ENCODE data around the gene PDE6H. TPM values are rescaled to one million over a fixed set of nuclear protein-coding genes. Genes with fewer than 3 reads are reported as not detected.

The PDE6H gene
- polyA plus RNA-seq (ENCODE audit: insufficient read length in 12 of 12) = not detected
- long read RNA-seq, donor 1 = 0 reads
- long read RNA-seq, donor 2 = 0 reads
- long read RNA-seq, donor 3 = 0 reads
- long read RNA-seq, donor 4 = 0 reads
- long read RNA-seq, donor 5 = 0 reads
- long read RNA-seq, donor 6 = 0 reads
- long read RNA-seq, donor 7 = 0 reads
- long read RNA-seq, donor 8 = 0 reads
- long read RNA-seq, donor 9 = 0 reads
- long read RNA-seq, donor 10 = 0 reads
- long read RNA-seq, donor 11 = 0 reads

DNA sequence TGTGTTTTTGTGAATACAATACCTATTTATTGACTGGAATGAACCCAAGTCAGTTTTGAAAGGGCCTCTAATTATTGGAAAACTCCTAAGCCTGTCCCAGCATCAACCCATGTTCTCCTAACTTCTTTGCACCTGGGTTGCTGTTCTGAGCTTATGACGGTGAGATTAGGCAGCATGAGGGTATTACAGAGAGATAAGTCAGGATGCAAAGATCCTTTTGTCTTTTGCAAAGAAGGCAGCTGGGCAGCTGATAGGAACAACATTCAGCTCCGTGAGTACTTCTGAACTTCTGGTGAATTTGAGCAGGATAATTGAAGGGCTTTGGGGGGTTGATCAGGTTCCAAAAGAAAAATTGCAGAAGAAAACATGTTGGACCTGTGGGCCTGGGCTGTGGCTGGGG lies at the start of gene PDE6H:
Gene PDE6H, plus strand, starts transcription at position 227 of the 400 bp plus-strand sequence. CDS start 4,971 bp downstream, outside the sequence.
- DNase-seq = no peak

DNA sequence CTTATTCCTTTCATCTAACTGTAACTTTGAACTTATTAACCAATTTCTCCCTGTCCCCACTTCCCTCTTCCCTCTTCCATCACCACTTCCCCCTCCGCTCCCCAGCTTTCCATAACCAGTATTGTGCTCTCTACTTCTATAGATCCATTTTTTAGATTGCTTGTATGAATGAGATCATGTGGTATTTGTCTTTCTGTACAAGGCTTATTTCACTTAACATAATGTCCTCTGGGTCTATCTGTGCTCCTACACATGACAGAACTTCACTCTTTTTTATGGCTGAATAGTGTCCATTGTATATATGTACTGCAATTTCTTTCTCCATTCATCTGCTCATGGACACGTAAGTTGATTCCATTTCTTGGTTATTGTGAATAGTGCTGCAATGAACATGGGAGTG lies 48.9 kb upstream of the PDE6H start:
- DNase-seq = no peak

DNA sequence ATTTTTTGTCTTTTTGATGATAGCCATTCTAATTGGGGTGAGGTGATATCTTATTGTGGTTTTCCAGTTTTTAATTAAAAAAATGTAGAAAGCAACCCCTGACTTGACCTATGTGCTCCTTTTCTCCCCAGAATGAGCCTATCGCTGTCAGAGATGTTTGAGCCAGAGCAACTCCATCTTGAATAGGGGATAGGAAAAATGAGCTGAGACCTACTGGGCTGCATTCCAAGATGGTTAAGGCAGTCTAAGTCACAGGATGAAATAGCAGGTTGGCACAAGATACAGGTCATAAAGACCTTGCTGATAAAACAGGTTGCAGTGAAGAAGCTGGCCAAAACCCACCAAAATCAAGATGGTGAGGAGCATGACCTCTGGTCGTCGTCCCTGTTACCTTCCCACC lies 48.3 kb upstream of the PDE6H start:
- DNase-seq = no peak

DNA sequence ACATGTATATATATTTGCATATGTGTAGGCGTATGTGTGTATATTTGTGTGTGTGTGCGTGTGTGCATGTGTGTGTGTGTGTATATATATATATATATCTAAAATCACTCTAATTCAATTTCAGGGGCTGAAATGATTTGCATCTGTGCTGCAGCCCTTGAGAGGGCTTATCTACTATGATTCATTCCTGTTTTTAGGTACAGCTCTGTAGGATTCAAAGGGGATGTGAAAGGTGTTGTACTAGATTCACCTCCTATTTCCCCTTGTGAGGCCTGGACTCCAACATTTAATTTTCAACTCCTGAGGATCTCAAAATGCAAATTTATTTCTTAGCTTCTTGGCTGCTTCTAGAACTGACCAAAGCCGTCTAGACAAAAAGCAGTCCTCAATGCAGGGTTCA lies 45.6 kb upstream of the PDE6H start:
- no peak for DNase-seq

DNA sequence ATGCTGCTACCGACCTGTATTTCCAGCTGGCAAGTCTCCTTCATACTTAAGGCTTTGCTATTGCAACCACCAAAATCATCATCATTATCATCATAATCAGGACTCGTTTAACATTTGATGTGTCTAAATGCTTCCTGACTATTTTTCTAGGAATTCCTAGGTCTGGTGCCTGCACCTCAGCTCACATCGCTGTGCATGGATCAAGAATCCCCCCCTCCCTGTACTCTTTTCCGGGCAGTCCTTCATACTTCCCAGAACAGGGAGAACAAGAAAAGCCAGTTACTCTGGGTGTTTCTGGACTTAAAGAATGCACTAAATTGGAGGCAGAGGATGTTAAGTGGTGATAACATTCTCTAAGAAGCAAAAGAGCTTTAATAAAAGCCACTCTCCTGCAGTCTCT lies 43.9 kb upstream of the PDE6H start:
- peak; percentile 59 for DNase-seq

DNA sequence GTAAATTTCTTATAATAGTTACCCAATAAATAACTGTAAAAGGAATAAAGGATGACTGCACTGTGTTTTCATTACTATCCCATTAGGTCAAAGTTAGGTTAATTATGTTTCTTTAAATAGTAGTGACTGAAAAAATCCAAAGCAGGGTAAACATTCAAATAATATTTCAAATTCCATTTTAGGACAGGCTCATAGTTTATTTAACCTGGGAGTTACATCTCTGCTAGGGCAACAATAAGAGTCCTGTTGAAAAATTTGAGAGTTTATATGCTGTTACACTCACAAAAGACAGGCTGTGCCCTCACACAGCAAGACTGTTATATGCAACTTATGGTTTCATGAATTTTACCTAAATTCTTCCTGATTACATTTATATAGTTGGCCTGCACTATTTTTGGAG lies 42.5 kb upstream of the PDE6H start:
- no peak for DNase-seq

DNA sequence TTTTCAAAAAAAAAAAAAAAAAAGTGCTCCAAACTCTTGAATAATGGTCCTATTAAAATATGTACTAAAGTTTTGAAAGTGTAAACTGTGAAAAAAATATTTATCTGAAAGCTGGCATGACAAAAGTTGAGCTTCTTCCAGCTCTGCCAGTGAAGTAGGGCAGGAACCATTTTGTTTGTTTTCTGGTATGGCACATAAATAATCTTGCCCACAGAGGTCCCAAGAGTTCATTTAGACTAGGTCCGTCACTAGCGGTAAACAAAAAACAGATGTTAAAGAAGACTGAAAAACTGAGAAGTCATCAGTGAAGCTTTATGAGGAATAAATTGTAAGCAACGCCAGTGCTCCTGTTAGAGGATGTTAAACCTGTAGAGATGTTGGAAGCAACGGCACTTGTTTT lies 41.5 kb upstream of the PDE6H start:
- DNase-seq = no peak

DNA sequence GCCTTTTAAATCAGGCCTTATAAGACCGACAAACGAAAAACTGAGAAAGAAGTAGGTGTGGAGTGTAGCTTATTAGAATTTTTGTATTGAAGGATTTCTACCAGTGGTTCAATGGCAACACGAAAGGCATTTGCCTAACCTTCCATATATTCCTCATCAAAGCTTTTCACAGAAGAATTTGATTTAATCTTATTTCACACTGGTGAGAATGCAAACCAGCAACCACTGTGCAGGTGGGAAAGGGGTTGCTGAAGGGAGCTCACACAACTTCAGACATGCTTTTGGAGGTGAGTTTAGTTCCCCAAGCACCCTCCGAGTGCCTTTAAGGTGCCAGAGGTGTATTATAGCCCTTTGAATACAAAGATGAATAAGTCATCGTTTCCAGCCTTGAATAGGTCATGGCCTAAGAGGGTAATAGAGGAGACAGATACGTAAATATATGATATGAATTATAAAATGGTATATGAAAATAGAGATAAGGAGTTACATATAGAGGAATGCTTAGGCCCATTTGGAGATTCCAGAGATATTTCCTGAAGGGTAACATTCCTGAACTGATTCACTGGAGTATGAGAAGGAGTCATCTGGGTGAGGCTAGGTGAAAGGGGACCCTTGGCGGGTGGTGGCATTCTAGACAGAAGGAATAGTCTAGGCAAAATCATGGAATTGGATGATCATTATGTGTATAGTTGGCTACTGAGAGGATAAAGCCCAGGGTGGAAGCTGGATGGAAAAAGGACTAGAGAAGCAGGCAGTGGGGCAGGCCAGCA lies 40.9 kb upstream of the PDE6H start:
- no peak for DNase-seq

DNA sequence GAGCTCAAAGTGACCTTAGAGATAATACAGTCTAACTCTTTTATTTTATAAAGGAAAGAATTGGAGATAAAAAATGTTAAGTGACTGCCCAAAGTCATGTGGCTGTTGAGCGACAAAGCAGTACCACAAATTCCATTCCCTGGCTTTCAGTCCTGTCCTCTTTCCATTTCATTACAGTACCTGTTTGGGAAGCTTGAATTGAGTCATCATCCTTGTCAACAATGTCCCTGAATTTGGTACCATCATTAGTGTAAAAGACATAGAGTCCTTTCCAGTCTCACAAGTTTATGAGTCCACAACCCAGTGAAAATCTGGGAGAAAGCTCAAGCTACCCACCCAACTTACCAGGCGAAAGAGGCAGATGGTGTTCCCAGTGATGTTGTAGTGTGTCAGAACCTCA lies 38.3 kb upstream of the PDE6H start:
- DNase-seq = no peak

DNA sequence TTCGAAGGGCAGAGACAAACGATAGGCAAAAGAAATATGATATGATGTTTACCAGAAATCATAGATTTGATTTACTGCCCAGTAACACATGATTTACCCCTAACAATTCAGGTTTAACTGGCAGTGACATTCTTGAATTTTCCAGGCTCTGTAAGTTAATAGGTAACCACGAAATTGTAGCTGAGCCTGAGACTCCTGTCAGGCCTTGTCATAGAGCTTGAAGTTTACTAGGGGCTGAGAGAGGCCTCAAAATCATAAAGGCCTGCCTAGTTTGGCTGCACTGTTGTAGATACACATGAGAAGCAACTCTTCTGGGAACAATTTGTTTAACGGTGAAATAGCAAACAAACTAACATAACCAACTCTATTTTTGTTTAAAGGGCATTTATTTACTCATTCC lies 37.8 kb upstream of the PDE6H start:
- DNase-seq = no peak

DNA sequence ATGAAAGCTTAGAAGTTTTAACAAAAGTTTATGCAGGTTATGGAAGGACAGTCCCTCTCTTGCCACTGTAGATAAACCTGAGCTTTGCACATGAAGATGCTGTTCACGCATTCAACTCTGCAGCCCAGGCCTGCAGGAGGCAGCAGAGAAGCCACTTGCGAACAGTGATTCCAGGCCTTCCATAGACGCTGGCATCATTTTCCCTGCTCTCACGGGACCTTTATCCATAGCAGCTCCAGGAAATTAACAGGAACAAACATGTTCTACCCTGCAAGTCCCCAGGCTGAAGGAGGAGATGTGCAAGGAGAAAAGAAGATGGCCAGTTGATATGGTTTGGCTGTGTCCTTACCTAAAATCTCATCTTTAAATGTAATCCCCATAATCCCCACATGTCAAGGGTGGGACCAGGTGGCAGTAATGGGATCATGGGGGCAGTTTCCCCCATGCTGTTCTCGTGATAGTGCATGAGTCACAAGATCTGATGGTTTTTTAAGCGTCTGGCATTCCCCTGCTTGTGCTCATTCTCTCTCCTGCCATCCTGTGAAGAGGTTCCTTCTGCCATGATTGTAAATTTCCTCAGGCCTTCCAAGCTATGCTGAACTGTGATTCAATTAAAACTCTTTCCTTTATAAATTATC lies 36.5 kb upstream of the PDE6H start:
- DNase-seq = no peak

DNA sequence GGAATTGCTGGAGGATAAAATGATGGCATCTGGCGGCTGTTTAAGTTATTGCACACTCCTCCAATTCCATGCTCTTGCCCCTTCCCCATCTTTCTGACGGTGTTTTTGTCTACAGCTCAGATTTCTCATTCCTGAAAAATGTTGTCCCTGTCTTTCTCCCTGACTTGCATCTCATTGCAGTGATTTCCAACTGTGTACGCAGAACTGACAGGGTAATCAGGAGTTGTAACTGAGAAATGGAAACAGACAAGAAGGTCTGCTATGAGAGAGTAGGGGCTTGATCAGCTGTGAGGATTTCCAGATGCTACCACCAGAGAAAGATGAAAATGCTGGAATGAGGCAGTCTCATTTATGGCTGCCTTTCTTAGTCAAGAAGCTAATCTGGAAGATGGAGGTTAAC lies 35.8 kb upstream of the PDE6H start:
- DNase-seq = no peak

DNA sequence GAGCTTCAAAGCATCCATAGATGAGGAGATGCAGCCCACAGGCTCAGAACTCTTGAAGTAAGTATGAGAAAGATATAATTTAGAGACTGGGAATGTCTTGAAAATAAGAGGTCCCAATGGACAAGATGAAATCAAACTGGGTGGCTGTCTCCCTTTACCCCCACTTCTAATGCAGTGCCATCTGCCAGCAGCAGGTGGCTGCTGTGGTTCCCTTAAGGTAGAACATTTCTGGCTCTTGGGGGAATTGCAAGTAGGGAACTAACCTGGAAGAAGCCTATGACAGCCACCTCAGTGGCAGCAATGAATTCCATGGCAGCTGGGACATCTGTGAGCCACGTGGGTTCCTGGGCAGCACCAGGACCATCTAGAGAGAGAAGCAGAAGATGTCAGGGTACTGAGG lies 35.2 kb upstream of the PDE6H start:
- no peak for DNase-seq

DNA sequence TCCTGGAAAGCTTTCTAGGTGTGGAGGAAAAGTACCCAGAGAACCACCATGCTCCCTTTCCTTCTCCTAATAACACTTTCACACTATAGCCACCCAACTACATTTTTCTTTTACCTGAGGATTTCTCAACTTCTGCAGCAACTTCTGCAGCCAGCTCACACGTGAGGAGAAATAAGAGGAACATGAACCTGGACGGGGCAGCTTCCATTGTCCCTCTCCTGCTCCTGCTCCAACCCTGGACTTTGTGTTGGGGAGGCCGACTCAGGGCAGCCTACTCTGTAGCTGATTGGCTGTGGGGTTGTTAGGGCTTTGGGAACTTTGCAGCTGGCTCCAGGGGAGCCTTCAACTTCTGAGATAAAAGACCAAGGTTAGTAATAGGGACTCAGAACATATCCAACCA lies 34.5 kb upstream of the PDE6H start, which contains the start of gene ERP27:
Gene ERP27, minus strand, starts transcription at position 237 of the 400 bp plus-strand sequence. Its CDS starts 29 bp downstream, at position 208.
- no peak for DNase-seq

DNA sequence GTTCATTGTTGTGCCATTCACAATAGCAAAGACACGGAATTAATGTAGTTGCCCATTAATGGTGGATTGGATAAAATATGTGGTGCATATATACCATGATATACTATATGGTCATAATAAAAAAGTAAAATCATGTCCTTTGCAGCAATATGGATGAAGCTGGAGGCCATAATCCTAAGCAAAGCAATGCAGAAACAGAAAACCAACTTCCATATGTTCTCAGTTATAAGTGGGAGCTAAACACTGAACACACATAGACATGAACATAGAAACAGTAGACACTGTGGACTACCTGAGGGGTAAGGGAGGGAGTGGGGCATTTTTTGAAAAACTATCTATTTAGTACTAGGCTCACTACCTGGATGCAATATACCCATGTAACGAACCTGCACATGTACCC lies 31.5 kb upstream of the PDE6H start:
- no peak for DNase-seq

DNA sequence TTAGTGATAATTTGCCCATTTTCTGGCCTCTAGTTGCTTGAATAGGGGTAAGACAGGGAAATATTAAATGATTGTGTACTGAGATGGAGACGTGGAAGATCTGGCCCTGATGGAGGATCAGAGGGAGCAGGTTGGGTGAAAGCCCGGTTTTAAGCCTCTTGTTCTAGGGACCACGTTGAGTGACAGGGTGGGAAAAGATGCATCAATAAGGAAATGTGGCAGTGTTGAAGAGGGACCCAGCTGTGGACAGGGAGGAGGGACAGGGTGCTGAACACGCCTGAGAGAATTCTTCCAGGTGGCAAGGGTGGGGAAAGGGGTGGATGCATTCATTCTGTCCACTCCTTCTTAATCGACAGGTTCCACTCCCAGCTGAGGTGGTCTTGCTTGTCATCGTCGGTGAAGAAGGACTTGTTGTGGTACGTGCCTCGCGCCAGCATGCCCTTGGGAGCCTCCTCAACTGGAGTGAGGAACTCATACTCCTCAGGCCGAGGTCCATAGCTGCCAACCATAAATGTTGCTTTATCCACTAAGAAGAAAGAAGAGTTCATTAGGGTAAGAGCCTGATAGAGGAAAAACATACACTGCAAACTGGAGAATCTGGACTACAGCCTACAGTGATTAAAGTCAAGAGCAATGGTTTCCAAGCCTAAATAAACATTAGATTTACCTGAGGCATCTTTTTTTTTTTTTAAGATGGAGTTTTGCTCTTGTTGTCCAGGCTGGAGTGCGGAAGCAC lies 30.5 kb upstream of the PDE6H start:
- DNase-seq = no peak

DNA sequence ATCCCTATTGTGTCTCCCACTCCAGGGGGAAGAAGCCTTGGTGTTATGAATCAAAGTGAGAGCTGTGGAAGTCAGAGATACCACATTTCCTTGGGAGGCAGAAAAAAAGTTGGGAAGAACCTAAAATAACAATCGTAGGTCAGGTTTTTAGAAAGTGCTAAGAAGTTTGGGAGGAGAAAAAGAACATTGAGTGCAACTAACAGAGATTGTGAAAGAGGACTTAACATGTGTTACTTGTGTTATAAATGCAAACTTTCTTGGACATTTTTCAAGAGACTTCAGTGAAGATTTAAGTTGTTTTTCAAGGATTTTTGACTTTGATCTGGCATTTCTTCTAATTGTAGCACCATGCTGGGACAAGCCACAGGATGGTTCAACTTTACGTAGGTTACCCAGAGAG lies 26.7 kb upstream of the PDE6H start:
- no peak for DNase-seq

DNA sequence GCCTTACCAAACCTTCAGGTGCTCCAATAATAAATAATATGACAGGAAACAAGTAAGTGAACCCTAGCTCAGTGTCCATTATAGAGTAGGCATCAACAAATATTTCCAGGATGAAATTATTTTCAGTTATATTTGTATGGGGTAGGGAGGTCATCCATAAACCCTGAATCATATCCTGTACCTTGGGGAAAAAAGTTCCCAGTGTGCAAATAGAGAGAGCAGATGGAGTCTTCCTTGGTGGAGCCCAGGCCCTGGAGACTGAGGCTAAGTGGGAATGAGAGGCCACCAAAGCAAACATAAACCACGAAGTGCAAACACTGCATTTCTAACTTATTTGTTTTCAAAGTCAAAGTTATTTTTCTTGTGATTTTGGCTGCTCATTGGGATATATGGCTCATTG lies 26.0 kb upstream of the PDE6H start:
- no peak for DNase-seq

DNA sequence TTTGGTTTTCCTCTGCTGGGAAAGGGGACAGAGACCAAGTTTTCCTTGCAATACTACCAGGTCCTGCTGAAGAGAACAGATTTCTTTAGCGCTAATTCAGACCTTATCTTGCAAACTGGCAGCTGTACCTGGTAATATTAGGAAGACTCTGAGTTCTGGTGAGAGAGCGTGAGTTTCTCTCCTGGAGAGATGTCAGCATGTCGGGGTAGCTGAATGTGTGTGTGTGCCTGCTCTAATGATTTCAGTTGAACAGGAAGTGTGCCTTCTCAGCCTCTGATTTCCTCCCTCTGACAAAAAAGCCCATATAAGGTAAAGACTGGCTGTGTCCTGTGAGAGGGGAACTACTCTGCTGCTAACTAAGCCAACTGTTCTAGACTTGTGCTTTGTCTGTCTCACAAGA lies 24.2 kb upstream of the PDE6H start:
- peak; percentile 49 for DNase-seq

DNA sequence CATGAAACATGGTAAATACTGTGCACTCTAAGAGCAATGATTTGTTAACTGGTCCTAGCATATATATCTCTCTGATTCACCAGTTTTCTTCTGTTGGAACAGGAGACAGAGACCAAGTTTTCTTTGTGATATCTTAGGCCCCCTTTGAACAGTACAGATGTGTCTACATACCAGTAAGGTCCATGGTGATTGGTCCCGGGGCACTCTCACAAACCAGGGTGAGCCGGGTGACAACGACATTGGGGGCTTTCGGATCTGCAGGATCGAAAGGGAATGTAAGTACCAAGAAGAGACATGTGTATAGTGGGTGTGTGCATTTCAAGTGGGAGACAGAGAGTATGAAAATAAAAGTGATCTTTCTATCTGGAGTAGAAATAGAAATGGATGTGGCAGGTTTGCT lies 23.2 kb upstream of the PDE6H start:
- no peak for DNase-seq

DNA sequence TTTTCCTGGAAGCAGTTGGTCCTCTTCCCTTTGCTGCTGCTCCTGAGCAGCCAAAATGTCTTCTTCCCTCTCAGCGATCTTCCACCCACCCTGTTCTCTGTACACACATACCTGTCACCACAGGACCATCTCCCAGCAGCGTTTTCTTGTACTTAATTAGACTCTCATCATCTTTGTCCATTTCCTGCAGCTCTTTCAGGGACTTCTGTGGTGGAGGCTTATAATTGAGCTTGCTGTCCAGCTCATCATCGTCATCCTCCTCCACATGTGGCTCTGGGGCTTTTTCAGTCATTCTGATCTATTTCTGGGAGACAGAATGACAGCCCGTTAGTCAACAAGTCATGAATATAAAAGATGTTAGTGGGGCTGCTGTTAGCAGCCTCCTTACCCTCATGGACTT lies 22.4 kb upstream of the PDE6H start:
- no peak for DNase-seq

DNA sequence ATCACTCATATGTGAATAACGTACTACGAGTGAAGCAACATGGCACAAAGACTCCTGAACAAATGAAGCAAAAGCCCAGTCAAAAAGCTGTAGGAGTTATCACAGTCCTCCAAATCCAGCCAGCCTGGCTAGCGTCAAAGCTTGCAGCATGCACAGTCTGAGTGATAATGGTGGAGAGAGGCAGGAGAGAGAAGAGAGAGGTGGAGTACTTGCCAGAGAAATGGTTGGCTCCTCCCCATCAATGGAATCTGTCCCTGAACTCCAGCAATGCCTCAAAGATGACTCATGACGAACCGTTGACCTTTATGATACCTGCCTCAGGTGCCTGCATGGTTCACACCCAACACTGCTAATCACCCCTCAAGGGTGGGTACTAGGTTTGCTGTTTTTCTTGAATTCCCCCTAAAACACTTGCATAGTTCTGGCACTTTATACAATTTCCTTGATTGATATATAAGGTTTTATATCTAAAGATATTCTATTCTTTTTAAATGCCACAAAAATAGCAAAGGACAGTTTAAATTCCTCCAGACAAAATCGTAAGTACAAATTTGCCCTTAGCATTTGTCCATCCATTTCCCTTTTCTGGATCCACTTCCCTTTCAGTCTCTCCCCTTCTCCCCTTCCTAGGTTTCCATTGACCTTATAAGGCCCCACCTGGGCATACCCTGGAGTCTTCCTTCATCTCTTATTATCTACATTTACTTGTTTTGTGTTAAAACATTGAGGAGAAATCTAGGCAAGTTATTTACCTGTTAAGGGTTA lies 21.7 kb upstream of the PDE6H start:
- no peak for DNase-seq
